Pulmonary artery endothelial cell (primary cell): ENCODE data around the gene REPS2. TPM values are rescaled to one million over a fixed set of nuclear protein-coding genes. Genes with fewer than 3 reads are reported as not detected.
"Not testable (repeated sequence)": the region's sequence is repeated elsewhere in the genome, so short reads cannot be mapped to it uniquely, and the experiment has no call there.

Source experiments
- DNase-seq: peaks from one replicate; pipeline ENCODE4 v3.0.0-alpha.2; 2011; ENCODE audit warnings: low read depth, low spot score
- total RNA-seq: library from RNA; depleted of rRNA; stranded (reverse); fragments of >200 nt; gene quantifications from 2 replicates; pipeline ENCODE4 v1.2.3, GENCODE V29; 2014

The REPS2 gene
- total RNA-seq, 1 donor from 2014 or later, result 3.4 TPM

GRCh38 chrX:16963216-16963615 lies 16.8 kb downstream of the REPS2 start:
- DNase-seq, result no peak

- not testable (repeated sequence) for DNase-seq
Measured at GRCh38 chrX:16964976-16965375, 18.5 kb downstream of the REPS2 start.

GRCh38 chrX:16966752-16967448 lies 20.4 kb downstream of the REPS2 start:
- DNase-seq, result no peak

- DNase-seq, result not testable (repeated sequence)
Measured at GRCh38 chrX:16968753-16969152, 22.3 kb downstream of the REPS2 start.

- no peak for DNase-seq
Measured at GRCh38 chrX:16970977-16971376, 24.5 kb downstream of the REPS2 start.

GRCh38 chrX:16971694-16972093 lies 25.2 kb downstream of the REPS2 start:
- DNase-seq, result no peak

GRCh38 chrX:16975233-16975632 lies 28.8 kb downstream of the REPS2 start:
- no peak for DNase-seq

- no peak for DNase-seq
Measured at GRCh38 chrX:16977771-16978170, 31.3 kb downstream of the REPS2 start.

GRCh38 chrX:16978193-16978984 lies 31.9 kb downstream of the REPS2 start:
- DNase-seq, result no peak

- no peak for DNase-seq
Measured at GRCh38 chrX:16979226-16979625, 32.8 kb downstream of the REPS2 start.

GRCh38 chrX:16981209-16981608 lies 34.8 kb downstream of the REPS2 start:
- DNase-seq, result no peak

GRCh38 chrX:16981980-16982379 lies 35.5 kb downstream of the REPS2 start:
- no peak for DNase-seq

- DNase-seq, result no peak
Measured at GRCh38 chrX:16983051-16983450, 36.6 kb downstream of the REPS2 start.

GRCh38 chrX:16985286-16985685 lies 38.8 kb downstream of the REPS2 start:
- DNase-seq, result no peak

- no peak for DNase-seq
Measured at GRCh38 chrX:16986169-16986568, 39.7 kb downstream of the REPS2 start.

- DNase-seq, result no peak
Measured at GRCh38 chrX:16989750-16990149, 43.3 kb downstream of the REPS2 start.

- no peak for DNase-seq
Measured at GRCh38 chrX:16990839-16991238, 44.4 kb downstream of the REPS2 start.

GRCh38 chrX:16992445-16992844 lies 46.0 kb downstream of the REPS2 start:
- DNase-seq, result no peak

GRCh38 chrX:16992951-16993350 lies 46.5 kb downstream of the REPS2 start:
- DNase-seq, result no peak

- DNase-seq, result no peak
Measured at GRCh38 chrX:16993791-16994318, 47.4 kb downstream of the REPS2 start.

- no peak for DNase-seq
Measured at GRCh38 chrX:16994736-16995135, 48.3 kb downstream of the REPS2 start.

- DNase-seq, result no peak
Measured at GRCh38 chrX:16997313-16997712, 50.9 kb downstream of the REPS2 start.

GRCh38 chrX:16999275-16999674 lies 52.8 kb downstream of the REPS2 start:
- DNase-seq, result no peak
